H9 (cell line): Measurements from ENCODE around the gene SYNGR2. TPM values are rescaled to one million over a fixed set of nuclear protein-coding genes. Genes with fewer than 3 reads are reported as not detected.
A peak's percentile ranks its signal among the peaks of the same experiment; 100 is the strongest.

Experiments used
- DNase-seq: peaks from one replicate; pipeline ENCODE4 v3.0.0-alpha.2; 2017
- H2AFZ ChIP-seq: one replicate; pipeline ENCODE4 v1.6.1; 2013; ENCODE audit warnings: mild to moderate bottlenecking, low read length, control low read depth, moderate library complexity
- H2AK5ac ChIP-seq: 2 replicates; pipeline ENCODE4 v1.6.1; 2013; ENCODE audit warnings: low read length, control low read depth, mixed read lengths; ENCODE audit not compliant: insufficient read length
- H2BK120ac ChIP-seq: one replicate; pipeline ENCODE4 v1.6.1; 2013; ENCODE audit warnings: low read depth, mild to moderate bottlenecking, low read length, control low read depth, inconsistent platforms; ENCODE audit not compliant: poor library complexity, severe bottlenecking
- H2BK12ac ChIP-seq: 2 replicates; pipeline ENCODE4 v1.6.1; 2013; ENCODE audit warnings: low read length, control low read depth, mixed read lengths, low read depth; ENCODE audit not compliant: insufficient read length
- H2BK15ac ChIP-seq: 2 replicates; pipeline ENCODE4 v1.6.1; 2013; ENCODE audit warnings: low read depth, low read length, control low read depth
- H2BK20ac ChIP-seq: one replicate; pipeline ENCODE4 v1.6.1; 2013; ENCODE audit warnings: low read depth, mild to moderate bottlenecking, low read length, control low read depth, inconsistent platforms; ENCODE audit not compliant: poor library complexity, severe bottlenecking
- H2BK5ac ChIP-seq: 2 replicates; pipeline ENCODE4 v1.6.1; 2013; ENCODE audit warnings: low read length, control low read depth, mixed read lengths; ENCODE audit not compliant: insufficient read length
- H3K14ac ChIP-seq: 2 replicates; pipeline ENCODE4 v1.6.1; 2013; ENCODE audit warnings: low read length, control low read depth; ENCODE audit not compliant: insufficient read depth
- H3K18ac ChIP-seq: 2 replicates; pipeline ENCODE4 v1.6.1; 2013; ENCODE audit warnings: low read depth, mild to moderate bottlenecking, mixed read lengths, low read length, control low read depth; ENCODE audit not compliant: insufficient read length
- H3K23ac ChIP-seq: 2 replicates; pipeline ENCODE4 v1.6.1; 2013; ENCODE audit warnings: low read length, control low read depth, mixed read lengths, low read depth; ENCODE audit not compliant: insufficient read length
- H3K23me2 ChIP-seq: 2 replicates; pipeline ENCODE4 v1.6.1; 2013; ENCODE audit warnings: low read depth, mild to moderate bottlenecking, mixed read lengths, low read length, control low read depth; ENCODE audit not compliant: insufficient read length, poor library complexity, severe bottlenecking
- H3K27ac ChIP-seq: 2 replicates; pipeline ENCODE4 v1.5.1; 2013; ENCODE audit warnings: low read length, control low read depth, mixed read lengths, low read depth; ENCODE audit not compliant: insufficient read length
- H3K27me3 ChIP-seq: 2 replicates; pipeline ENCODE4 v1.6.1; 2013; ENCODE audit warnings: low read length, control low read depth, inconsistent platforms; ENCODE audit not compliant: insufficient read depth
- H3K4ac ChIP-seq: 2 replicates; pipeline ENCODE4 v1.6.1; 2013; ENCODE audit warnings: low read depth, mild to moderate bottlenecking, control low read depth, inconsistent platforms, low read length, moderate library complexity
- H3K4me1 ChIP-seq: 2 replicates; pipeline ENCODE4 v1.6.1; 2013; ENCODE audit warnings: low read length, control low read depth, inconsistent platforms; ENCODE audit not compliant: insufficient read depth
- H3K4me2 ChIP-seq: 2 replicates; pipeline ENCODE4 v1.6.1; 2013; ENCODE audit warnings: low read length, control low read depth, mixed read lengths; ENCODE audit not compliant: insufficient read length, insufficient read depth
- H3K56ac ChIP-seq: 2 replicates; pipeline ENCODE4 v1.6.1; 2013; ENCODE audit warnings: low read depth, mild to moderate bottlenecking, mixed read lengths, low read length, control low read depth; ENCODE audit not compliant: insufficient read length
- H3K79me1 ChIP-seq: 2 replicates; pipeline ENCODE4 v1.6.1; 2013; ENCODE audit warnings: low read depth, mild to moderate bottlenecking, moderate library complexity, low read length, control low read depth, inconsistent platforms; ENCODE audit not compliant: insufficient read depth, poor library complexity, severe bottlenecking
- H3K79me2 ChIP-seq: 2 replicates; pipeline ENCODE4 v1.6.1; 2013; ENCODE audit warnings: low read length, control low read depth, inconsistent platforms; ENCODE audit not compliant: insufficient read depth
- H3K9ac ChIP-seq: 2 replicates; pipeline ENCODE4 v1.6.1; 2013; ENCODE audit warnings: low read length, control low read depth, mixed read lengths; ENCODE audit not compliant: insufficient read length; ENCODE audit errors: extremely low read depth
- H3K9me3 ChIP-seq: one replicate; pipeline ENCODE4 v1.6.1; 2013; ENCODE audit warnings: low read depth, low read length, inconsistent platforms; ENCODE audit not compliant: control insufficient read depth
- H3T11ph ChIP-seq: one replicate; pipeline ENCODE4 v1.6.1; 2013; ENCODE audit warnings: mild to moderate bottlenecking, low read length, control low read depth, inconsistent platforms
- H4K20me1 ChIP-seq: one replicate; pipeline ENCODE4 v1.6.1; 2013; ENCODE audit not compliant: control insufficient read depth, insufficient read length, insufficient read depth
- H4K5ac ChIP-seq: 2 replicates; pipeline ENCODE4 v1.6.1; 2013; ENCODE audit warnings: low read depth, mild to moderate bottlenecking, mixed read lengths, low read length, control low read depth; ENCODE audit not compliant: insufficient read length
- H4K8ac ChIP-seq: replicated peaks from 2 replicates; pipeline ENCODE4 v1.6.1; 2013; ENCODE audit warnings: low read length, control low read depth, mixed read lengths, low read depth; ENCODE audit not compliant: insufficient read length
- H4K91ac ChIP-seq: 2 replicates; pipeline ENCODE4 v1.6.1; 2013; ENCODE audit warnings: low read depth, mild to moderate bottlenecking, moderate library complexity, mixed read lengths, low read length, control low read depth; ENCODE audit not compliant: insufficient read length
- H3K27ac Mint-ChIP-seq, 3 experiments: 2 replicates in 2 of 3; 3 replicates in 1 of 3; pipeline ENCODE4 v1.8.0; 2020 to 2021; ENCODE audit warnings: mixed read lengths in 3 of 3, mild to moderate bottlenecking in 1 of 3, moderate library complexity in 1 of 3
- H3K27me3 Mint-ChIP-seq: 2 replicates; pipeline ENCODE4 v1.8.0; 2021; ENCODE audit warnings: low read depth, mild to moderate bottlenecking, moderate library complexity, mixed read lengths
- H3K36me3 Mint-ChIP-seq, 3 experiments: 2 replicates in 2 of 3; 3 replicates in 1 of 3; pipeline ENCODE4 v1.8.0; 2020 to 2021; ENCODE audit warnings: low read depth in 3 of 3, mixed read lengths in 3 of 3; ENCODE audit not compliant: insufficient read depth in 1 of 3
- H3K4me1 Mint-ChIP-seq, 2 experiments: 2 replicates each; pipeline ENCODE4 v1.8.0; 2020; ENCODE audit warnings: mixed read lengths in 2 of 2
- H3K4me3 Mint-ChIP-seq, 2 experiments: 2 replicates in 1 of 2; 3 replicates in 1 of 2; pipeline ENCODE4 v1.8.0; 2020 to 2021; ENCODE audit warnings: mild to moderate bottlenecking in 2 of 2, mixed read lengths in 2 of 2, moderate library complexity in 1 of 2
- H3K9me3 Mint-ChIP-seq, 2 experiments: 2 replicates in 1 of 2; 3 replicates in 1 of 2; pipeline ENCODE4 v1.8.0; 2020; ENCODE audit warnings: mild to moderate bottlenecking in 2 of 2, mixed read lengths in 2 of 2, moderate library complexity in 1 of 2
- WGBS: extraction: QIAGEN DNeasy Blood & Tissue Kit; methylation state at CpG from one replicate; pipeline ENCODE4 v1.1.7; 2013; ENCODE audit warnings: missing lambda C conversion rate, low lambda C conversion rate, mixed read lengths; ENCODE audit not compliant: insufficient read length; ENCODE audit errors: extremely low coverage; 5-methylcytosine and 5-hydroxymethylcytosine counted together
- total RNA-seq: library from RNA; stranded (reverse); gene quantifications from 2 replicates; pipeline ENCODE4 v1.2.1, GENCODE V29; 2021
- TF ChIP-seq, protein P1 (sequence below): fragments of 200-600 bp; sonication (generic); conservative IDR thresholded peaks from 3 replicates; pipeline ENCODE4 v1.8.0; 2021; ENCODE audit warnings: antibody characterized with exemption, mild to moderate bottlenecking

The SYNGR2 gene
- total RNA-seq, 1 experiment from 2014 or later: 41.0 TPM

DNA sequence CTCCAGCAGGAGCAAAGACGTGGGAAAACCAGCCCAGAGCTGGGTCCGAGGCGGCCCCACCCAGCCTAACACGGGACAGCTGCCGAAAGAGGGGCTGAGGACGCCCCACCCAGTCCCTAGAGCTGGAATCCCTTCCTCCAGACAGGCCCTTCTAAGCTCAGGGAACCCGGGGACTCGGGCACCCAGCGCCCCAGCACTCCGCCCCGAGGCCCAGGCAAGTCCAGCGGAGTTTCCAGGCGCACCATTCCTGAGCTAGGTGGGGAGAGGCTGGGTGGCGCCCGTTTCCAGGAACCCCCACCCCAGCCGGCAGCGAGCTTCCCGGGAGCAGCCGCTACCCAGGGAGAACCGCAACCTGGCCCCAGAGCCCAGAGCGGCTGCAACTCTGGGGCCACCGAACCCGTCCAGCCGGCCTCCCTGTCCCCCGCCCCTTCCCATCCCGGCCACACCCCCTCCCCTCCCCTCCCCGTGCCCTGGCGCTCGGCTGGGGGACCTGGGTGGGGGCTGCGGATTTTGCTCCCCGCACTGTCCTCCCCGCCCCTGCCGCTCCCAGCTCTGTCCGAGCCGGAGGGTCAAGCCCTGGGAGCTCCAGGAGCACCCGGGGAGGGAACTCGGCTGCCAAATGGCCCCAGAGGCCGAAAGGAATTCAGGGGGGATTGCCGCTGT is 40.4 kb upstream of the SYNGR2 start:
- H2BK12ac ChIP-seq: no peak overlapping the region
- peaks cover 7 to 11% (median 9%) of the 10 kb centered on the region in 3 experiments for H3K36me3 Mint-ChIP-seq
- H2AK5ac ChIP-seq: no peak overlapping the region
- no peak overlapping the region for H3K56ac ChIP-seq
- no peak overlapping the region for H3T11ph ChIP-seq
- H2BK5ac ChIP-seq: no peak overlapping the region
- no peak overlapping the region for H2BK15ac ChIP-seq
- no peaks in the 10 kb centered on the region for H3K79me1 ChIP-seq
- peaks cover 19% of the 10 kb centered on the region for H3K23me2 ChIP-seq
- H2BK20ac ChIP-seq: no peak overlapping the region
- H4K8ac ChIP-seq: no peak overlapping the region
- H3K9me3 ChIP-seq: no peaks in the 10 kb centered on the region
- H3K27me3 ChIP-seq: no peaks in the 10 kb centered on the region; the same call in 1 of the 2 replicates
- WGBS: no CpG with 5 or more reads among the region's 39 CpGs
- H3K9ac ChIP-seq: no peak overlapping the region
- H3K79me2 ChIP-seq: no peaks in the 10 kb centered on the region; the same call in 1 of the 2 replicates
- peaks cover 8% of the 10 kb centered on the region for H3K27me3 Mint-ChIP-seq
- DNase-seq: no peak
- H4K91ac ChIP-seq: no peak overlapping the region
- no peak overlapping the region for H2BK120ac ChIP-seq
- H3K14ac ChIP-seq: no peak overlapping the region; the same call in 1 of the 2 replicates
- peak overlapping the region; percentile 64 for H3K4me2 ChIP-seq
- no peak overlapping the region for H2AFZ ChIP-seq
- no peaks in the 10 kb centered on the region; a peak in 2 of 5 replicates for H3K9me3 Mint-ChIP-seq
- peak overlapping the region in 1 of 3 experiments; percentile 82; a peak in 2 of 7 replicates for H3K27ac Mint-ChIP-seq
- H3K4me1 ChIP-seq: peaks cover 10% of the 10 kb centered on the region; the same call in 1 of the 2 replicates
- H3K4ac ChIP-seq: no peak overlapping the region
- no peak overlapping the region for H4K5ac ChIP-seq
- no peaks in the 10 kb centered on the region for H4K20me1 ChIP-seq
- no peak overlapping the region for H3K27ac ChIP-seq
- H3K4me1 Mint-ChIP-seq: peaks cover 24% of the 10 kb centered on the region in 2 experiments
- TF ChIP-seq, protein P1, sequence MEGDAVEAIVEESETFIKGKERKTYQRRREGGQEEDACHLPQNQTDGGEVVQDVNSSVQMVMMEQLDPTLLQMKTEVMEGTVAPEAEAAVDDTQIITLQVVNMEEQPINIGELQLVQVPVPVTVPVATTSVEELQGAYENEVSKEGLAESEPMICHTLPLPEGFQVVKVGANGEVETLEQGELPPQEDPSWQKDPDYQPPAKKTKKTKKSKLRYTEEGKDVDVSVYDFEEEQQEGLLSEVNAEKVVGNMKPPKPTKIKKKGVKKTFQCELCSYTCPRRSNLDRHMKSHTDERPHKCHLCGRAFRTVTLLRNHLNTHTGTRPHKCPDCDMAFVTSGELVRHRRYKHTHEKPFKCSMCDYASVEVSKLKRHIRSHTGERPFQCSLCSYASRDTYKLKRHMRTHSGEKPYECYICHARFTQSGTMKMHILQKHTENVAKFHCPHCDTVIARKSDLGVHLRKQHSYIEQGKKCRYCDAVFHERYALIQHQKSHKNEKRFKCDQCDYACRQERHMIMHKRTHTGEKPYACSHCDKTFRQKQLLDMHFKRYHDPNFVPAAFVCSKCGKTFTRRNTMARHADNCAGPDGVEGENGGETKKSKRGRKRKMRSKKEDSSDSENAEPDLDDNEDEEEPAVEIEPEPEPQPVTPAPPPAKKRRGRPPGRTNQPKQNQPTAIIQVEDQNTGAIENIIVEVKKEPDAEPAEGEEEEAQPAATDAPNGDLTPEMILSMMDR: no peak
- peak overlapping the region; percentile 22 for H3K18ac ChIP-seq
- H3K4me3 Mint-ChIP-seq: peak overlapping the region; percentile 81 to 85
- no peak overlapping the region for H3K23ac ChIP-seq
